Activated T-helper 2 cell treated with anti-CD3 and anti-CD28 coated beads, Interferon-gamma antibody, Interleukin-2, Interleukin-4, amounts not matched to agents 10 μg/mL and 5 μg/mL and 100 μg/mL, durations not matched to agents 14 hours and 24 hours and 36 hours (primary cell): Measurements from ENCODE around the gene SURF4. TPM values are rescaled to one million over a fixed set of nuclear protein-coding genes. Genes with fewer than 3 reads are reported as not detected.

ENCODE experiments used
- DNase-seq: peaks from one replicate; pipeline ENCODE4 v3.0.0; 2021; ENCODE audit warnings: low spot score
- H3K27ac Mint-ChIP-seq: one replicate; pipeline ENCODE4 v1.8.0; 2021; ENCODE audit warnings: mixed read lengths
- H3K27me3 Mint-ChIP-seq: one replicate; pipeline ENCODE4 v1.8.0; 2021; ENCODE audit warnings: low read depth, mixed read lengths
- H3K36me3 Mint-ChIP-seq: one replicate; pipeline ENCODE4 v1.8.0; 2021; ENCODE audit warnings: low read depth, mixed read lengths
- H3K4me1 Mint-ChIP-seq: one replicate; pipeline ENCODE4 v1.8.0; 2021; ENCODE audit warnings: low read depth, mixed read lengths
- H3K4me3 Mint-ChIP-seq: one replicate; pipeline ENCODE4 v1.8.0; 2021; ENCODE audit warnings: low read depth, mild to moderate bottlenecking, moderate library complexity, mixed read lengths
- H3K9me3 Mint-ChIP-seq: one replicate; pipeline ENCODE4 v1.8.0; 2021; ENCODE audit warnings: mixed read lengths
- intact Hi-C: fragments of 100-400 bp; cut with micrococcal nuclease; formaldehyde crosslinking; loops from one replicate; pipeline ENCODE4 v1.15.1; 2023
- total RNA-seq: library from RNA; stranded (reverse); gene quantifications from 2 replicates; pipeline ENCODE4 v1.2.3, GENCODE V29; 2022

SURF4 gene
- total RNA-seq, 1 donor from 2014 or later, result 393 TPM

DNA sequence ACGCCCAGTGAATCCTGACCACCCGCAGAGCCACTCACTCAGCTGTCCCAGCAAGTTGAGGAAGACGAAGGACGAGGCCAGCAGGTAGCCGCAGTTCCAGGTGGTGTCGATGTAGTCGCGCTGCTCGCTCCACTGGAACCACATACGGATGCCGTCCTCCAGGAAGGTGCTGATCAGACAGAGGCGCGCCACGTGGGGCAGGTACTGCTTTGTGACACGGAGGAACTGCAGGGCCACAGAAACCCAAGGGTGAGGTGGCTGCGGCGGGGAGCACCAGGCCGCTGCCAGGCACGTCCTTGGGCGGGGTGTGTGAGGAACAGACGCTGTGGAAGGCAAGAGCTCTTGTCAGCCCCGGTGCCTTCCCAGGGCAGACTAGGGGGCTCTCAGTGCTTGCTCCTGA, 8.6 kb downstream of the SURF4 start:
- Mint-ChIP-seq H3K27ac (no peak overlapping the region), H3K27me3 (no peaks in the 10 kb centered on the region), H3K4me1 (peaks cover 44% of the 10 kb centered on the region), H3K4me3 (no peak overlapping the region), H3K9me3 (no peaks in the 10 kb centered on the region), H3K36me3 (peaks cover 90% of the 10 kb centered on the region)
- intact Hi-C loops, result no loop called here
- DNase-seq, result no peak

DNA sequence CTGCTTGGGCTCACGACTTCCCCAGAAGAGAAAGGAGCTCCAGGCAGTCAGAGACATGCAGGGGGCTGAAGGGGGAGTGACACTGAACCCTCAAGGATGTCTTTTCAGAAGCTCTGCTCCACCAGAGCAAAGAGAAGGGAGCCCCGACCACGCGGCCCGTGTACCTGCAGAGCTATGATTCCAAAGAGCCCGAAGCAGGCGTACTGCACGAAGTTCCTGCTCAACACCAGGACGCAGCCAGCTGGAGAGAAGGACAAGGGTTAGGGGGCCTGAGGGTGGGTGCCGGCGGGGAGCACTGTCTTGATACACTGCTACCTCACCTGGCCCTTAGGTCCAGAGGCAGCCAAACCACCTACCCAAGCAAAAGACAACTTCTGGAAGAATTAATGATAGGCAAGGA, 9.4 kb downstream of the SURF4 start:
- H3K27me3 Mint-ChIP-seq, result no peaks in the 10 kb centered on the region
- H3K36me3 Mint-ChIP-seq, result peaks cover 91% of the 10 kb centered on the region
- no peak for DNase-seq
- peaks cover 42% of the 10 kb centered on the region for H3K4me1 Mint-ChIP-seq
- H3K9me3 Mint-ChIP-seq, result no peaks in the 10 kb centered on the region
- no peak overlapping the region for H3K27ac Mint-ChIP-seq
- no peak overlapping the region for H3K4me3 Mint-ChIP-seq
- intact Hi-C loops, result no loop called here

DNA sequence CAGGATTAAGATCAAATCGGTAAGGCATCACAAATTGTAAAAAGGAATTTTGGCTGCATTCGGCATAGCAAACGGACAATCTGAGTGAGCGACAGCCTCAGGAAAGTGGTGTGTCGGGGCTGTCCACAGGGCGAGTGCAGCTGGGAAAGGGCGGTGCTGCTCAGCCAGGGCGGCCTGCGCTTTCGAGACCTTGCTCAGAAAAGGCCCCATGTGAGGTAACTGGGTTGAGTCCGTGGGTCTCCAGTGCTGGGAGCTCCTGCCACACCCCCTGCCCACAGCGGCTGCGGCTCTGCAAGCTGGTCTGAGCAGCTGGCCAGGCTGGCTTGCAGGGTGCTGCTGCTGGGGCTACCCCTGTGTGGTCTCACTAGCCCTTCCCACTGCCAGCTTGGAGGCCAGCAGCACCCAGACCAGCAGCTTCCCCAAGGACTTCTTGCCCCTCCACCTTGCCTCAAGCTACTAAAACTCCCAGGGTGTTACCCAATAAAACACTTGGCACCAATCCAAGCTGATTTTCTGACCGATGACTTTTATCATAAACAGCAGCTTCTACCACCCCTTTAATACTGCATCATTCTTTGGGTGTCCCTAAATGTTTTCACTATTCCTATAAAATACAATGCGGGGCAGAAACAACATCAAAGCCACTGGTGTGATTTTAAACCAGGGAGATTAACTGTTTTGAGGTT, 13.4 kb downstream of the SURF4 start:
- Mint-ChIP-seq H3K4me1 (peaks cover 39% of the 10 kb centered on the region), H3K9me3 (no peaks in the 10 kb centered on the region), H3K4me3 (no peak overlapping the region), H3K27ac (no peak overlapping the region), H3K27me3 (no peaks in the 10 kb centered on the region), H3K36me3 (peaks cover 80% of the 10 kb centered on the region)
- DNase-seq, result no peak
- intact Hi-C loops, result no loop called here

DNA sequence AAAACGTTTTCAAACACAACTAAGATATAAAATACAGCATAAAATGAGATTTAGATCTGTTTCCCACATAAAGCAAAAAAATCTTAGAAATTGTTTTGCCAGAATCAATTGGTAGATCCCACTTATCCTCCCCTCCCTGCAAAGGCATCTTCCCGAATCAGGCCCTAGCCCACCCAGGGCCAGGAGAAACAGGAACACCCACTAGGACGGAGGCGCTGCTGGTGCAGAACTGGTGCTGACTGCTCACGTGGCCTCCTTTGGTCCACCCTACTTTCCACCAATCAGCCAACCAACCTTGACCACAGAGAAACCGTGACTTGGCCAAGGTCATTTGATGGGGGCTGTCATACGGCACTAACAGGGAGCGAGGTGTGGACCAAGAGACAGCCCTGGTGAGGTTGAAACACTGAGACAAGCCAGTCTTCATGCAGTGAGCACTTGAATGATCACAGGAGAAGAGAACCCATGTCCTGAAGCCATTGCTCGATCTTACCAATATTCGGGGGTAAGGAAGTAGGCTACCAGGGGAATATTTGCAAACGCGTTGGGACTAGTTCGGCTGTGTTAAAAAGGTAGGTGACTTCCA, 14.3 kb downstream of the SURF4 start:
- peaks cover 40% of the 10 kb centered on the region for H3K4me1 Mint-ChIP-seq
- DNase-seq, result no peak
- no peaks in the 10 kb centered on the region for H3K27me3 Mint-ChIP-seq
- H3K27ac Mint-ChIP-seq, result peak overlapping the region; percentile 78
- H3K9me3 Mint-ChIP-seq, result no peaks in the 10 kb centered on the region
- peaks cover 74% of the 10 kb centered on the region for H3K36me3 Mint-ChIP-seq
- no peak overlapping the region for H3K4me3 Mint-ChIP-seq
- intact Hi-C loops, result no loop called here

DNA sequence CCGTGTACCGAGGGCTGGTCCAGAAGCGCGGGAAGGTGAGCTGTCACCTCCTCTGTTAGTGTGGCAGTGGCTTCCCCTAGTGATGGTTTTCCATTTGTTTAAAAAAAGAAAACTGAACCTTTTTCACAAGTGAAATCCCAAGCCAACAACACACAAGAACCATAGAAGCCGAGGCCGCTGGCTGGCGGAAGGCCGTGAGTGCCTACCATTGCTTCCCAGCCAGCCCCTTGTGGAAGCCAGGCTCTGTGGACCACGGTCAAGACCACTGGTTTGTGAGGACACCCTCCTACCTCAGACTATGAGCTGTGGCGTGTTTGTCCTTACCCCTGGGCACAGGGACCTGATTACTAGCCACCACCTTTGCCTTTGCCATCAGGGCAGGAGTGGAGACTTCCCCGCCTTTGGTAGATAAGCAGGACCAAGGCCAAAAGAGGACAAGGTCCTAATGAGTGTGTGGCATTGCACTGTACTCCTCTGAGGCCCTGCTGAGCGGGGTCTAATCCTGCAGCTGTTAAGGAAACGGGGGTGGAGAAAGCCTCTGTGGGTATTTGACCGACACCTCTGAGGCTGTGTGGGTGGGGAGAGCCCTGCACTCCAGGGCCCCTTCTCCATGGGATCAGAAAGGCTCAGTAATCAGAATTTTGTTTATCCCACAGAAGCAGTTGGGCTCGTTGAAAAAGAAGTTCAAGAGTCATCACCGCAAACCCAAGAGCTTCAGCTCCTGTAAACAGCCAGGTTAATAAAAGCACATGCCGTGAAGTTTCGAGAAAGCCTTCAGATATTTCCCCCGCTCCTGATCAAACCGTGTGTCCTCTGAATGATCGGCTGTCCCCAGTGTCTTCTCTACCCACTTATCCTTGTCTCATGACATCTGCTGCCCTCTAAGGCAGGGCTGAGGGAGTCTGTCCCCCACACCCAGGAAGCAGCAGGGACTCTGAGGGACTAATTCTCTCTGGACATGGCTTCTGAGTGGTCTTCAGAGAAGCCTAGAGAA, 15.2 kb downstream of the SURF4 start:
- DNase-seq, result no peak
- H3K4me1 Mint-ChIP-seq, result peaks cover 37% of the 10 kb centered on the region
- H3K27ac Mint-ChIP-seq, result peak overlapping the region; percentile 78
- peaks cover 65% of the 10 kb centered on the region for H3K36me3 Mint-ChIP-seq
- H3K9me3 Mint-ChIP-seq, result no peaks in the 10 kb centered on the region
- intact Hi-C loops, result no loop called here
- H3K27me3 Mint-ChIP-seq, result no peaks in the 10 kb centered on the region
- H3K4me3 Mint-ChIP-seq, result no peak overlapping the region

DNA sequence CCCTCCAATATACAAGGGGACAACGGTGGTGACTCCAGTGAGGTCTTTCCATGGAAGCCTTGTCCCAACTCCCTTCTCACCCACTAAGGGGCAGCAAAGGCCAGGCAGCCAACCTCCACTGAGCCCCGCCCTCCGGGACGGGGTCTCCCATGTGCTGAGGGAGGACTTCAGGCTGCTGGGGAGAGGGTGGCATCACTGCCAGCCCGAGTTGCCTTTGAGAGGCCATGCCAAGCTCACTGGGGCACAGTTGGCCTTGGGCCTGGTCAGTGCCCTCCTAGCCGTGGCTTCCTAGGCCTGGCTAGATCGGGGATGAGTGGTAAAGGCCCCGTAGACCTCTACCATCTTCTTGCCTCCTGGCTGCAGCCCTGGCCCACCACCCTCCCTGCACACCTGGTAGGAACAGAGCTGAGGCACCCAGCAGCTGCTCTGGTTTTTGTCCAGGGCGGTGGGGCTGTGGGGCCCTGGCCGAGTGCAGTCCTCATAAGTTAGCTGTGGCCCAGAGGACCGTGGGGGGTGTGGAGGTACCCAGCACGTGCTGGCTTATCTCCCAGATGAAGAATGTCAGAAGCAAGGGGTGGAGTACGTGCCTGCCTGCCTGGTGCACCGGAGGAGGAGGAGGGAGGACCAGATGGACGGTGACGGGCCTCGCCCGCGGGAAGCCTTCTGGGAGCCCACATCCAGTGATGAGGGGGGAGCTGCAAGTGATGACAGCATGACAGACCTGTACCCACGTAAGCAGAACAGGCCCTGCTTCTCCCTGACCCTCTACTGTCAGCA, 16.3 kb downstream of the SURF4 start:
- Mint-ChIP-seq H3K4me1 (peaks cover 41% of the 10 kb centered on the region), H3K4me3 (no peak overlapping the region), H3K36me3 (peaks cover 56% of the 10 kb centered on the region), H3K27ac (peak overlapping the region; percentile 60), H3K9me3 (no peaks in the 10 kb centered on the region), H3K27me3 (no peaks in the 10 kb centered on the region)
- DNase-seq, result no peak
- intact Hi-C loops, result loop anchor here (5.0 kb wide), 1 partner anchor 128 kb away; no protein-coding TSS in a partner anchor

DNA sequence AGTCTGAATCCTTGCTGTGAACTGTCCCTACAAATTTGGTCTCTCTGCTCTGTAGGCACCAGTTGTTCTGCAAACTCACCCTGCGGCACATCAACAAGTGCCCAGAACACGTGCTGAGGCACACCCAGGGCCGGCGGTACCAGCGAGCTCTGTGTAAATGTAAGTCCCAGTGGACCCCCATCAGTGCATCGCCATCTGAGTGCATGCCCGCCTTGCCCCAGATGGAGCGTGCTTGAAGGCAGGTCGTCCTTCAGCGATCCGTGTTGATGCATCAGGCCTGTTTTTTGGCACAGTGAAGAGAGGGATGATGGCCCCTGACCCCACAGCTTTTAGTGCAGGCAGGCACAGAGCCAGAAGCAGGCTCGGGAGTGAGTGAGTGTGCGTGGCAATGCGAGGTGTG, 18.2 kb downstream of the SURF4 start:
- H3K27me3 Mint-ChIP-seq, result no peaks in the 10 kb centered on the region
- intact Hi-C loops, result loop anchor here (2.0 to 5.0 kb wide), 2 partner anchors 21 to 130 kb away; partner anchors contain the start of gene SURF6
- peaks cover 45% of the 10 kb centered on the region for H3K4me1 Mint-ChIP-seq
- peaks cover 47% of the 10 kb centered on the region for H3K36me3 Mint-ChIP-seq
- H3K4me3 Mint-ChIP-seq, result peak overlapping the region; percentile 83
- no peaks in the 10 kb centered on the region for H3K9me3 Mint-ChIP-seq
- no peak for DNase-seq
- H3K27ac Mint-ChIP-seq, result peak overlapping the region; percentile 22

DNA sequence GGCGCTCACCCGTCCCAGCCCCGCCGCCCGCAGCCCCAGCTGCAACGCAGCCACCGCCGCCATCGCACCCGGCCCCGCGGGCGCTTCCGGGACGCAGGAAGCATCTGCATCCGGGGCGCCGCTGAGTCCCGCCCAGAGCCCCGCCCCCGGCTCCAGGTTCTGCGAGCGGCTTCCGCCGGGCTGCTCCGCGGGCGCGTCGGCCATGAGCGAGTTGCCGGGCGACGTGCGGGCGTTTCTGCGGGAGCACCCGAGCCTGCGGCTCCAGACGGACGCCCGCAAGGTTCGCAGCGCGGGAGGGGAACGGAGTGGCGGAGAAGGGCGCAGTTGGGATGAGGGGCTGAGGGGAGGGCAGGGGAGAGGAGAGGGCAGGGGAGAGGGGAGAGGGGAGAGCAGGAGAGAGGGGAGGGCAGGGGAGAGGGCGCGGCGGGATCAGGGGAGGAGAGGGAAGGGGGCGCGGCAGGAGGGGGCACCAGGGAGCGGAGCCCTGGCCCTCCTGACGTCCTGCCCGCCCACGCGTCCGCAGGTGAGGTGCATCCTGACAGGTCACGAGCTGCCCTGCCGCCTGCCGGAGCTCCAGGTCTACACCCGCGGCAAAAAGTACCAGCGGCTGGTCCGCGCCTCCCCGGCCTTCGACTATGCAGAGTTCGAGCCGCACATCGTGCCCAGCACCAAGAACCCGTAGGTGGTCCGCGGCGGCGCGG, 19.3 kb downstream of the SURF4 start, which contains the start of the genes SURF1 and SURF2:
TSS of gene SURF1 (minus strand) at position 97 of the 701 bp plus-strand sequence. CDS start at position 63, 34 bp downstream.
TSS of gene SURF2 (plus strand) at position 160 of the 701 bp plus-strand sequence. CDS start at position 203, 43 bp downstream.
- H3K4me1 Mint-ChIP-seq, result peaks cover 41% of the 10 kb centered on the region
- no peaks in the 10 kb centered on the region for H3K9me3 Mint-ChIP-seq
- peak within 1 kb of the TSS; percentile 88 for H3K4me3 Mint-ChIP-seq
- H3K27ac Mint-ChIP-seq, result peak within 1 kb of the TSS; percentile 74
- intact Hi-C loops, result loop anchor here (1.0 to 5.0 kb wide), 4 partner anchors 8 to 131 kb away; partner anchors contain the start of genes MED22, RPL7A and SURF6
- no peaks in the 10 kb centered on the region for H3K27me3 Mint-ChIP-seq
- H3K36me3 Mint-ChIP-seq, result peaks cover 48% of the 10 kb centered on the region
- DNase-seq, result peak; percentile 88

DNA sequence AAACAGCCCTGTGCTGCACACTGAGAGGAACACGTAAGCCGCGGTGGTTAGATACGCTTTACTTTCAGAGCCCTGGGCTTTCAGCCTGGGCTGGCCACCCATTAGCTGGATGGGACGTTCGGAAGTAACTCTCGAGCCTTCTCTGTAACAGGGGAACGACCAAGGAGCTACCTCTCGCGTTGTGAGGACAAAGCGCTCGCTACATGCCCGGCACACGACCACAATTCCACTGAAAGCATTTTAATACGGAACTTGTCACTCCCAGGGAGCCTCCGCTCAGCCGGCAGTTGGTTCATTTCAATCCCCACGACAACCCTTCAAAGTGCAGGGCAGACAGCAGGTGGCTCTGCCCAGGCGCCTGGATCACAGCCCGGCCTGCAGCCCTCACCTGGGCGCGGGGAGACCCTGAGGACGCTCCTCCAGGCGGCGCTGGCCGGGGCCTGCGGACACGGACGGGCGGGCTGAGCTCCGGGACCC, 19.9 kb downstream of the SURF4 start:
- H3K27me3 Mint-ChIP-seq, result no peaks in the 10 kb centered on the region
- H3K4me3 Mint-ChIP-seq, result peak overlapping the region; percentile 88
- H3K36me3 Mint-ChIP-seq, result peaks cover 48% of the 10 kb centered on the region
- H3K4me1 Mint-ChIP-seq, result peaks cover 35% of the 10 kb centered on the region
- H3K27ac Mint-ChIP-seq, result peak overlapping the region; percentile 74
- DNase-seq, result no peak
- no peaks in the 10 kb centered on the region for H3K9me3 Mint-ChIP-seq
- intact Hi-C loops, result loop anchor here (1.0 to 5.0 kb wide), 4 partner anchors 8 to 131 kb away; partner anchors contain the start of genes MED22, RPL7A and SURF6

DNA sequence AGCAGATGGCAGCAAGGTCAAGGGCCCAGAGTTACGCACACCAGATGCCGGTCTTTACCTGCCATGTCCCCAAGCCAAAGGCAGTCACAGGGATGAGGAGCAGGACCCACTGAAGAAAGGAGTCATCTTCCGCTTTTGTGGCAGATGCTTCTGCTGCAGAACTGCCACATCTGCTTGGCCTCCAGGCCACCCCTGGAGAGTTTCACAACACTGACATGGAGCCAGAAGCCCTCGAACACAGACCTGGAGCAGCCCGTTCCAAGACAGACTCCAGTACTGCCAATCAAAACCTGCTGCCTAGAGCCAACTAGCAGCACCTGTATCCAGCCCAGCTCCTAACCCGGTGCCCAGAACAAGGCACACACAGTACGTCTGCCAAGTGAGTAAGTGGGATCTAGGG, 21.1 kb downstream of the SURF4 start:
- intact Hi-C loops, result loop anchor here (5.0 kb wide), 1 partner anchor 133 kb away; no protein-coding TSS in a partner anchor
- Mint-ChIP-seq H3K36me3 (peaks cover 50% of the 10 kb centered on the region), H3K27ac (no peak overlapping the region), H3K27me3 (no peaks in the 10 kb centered on the region), H3K4me1 (peaks cover 33% of the 10 kb centered on the region), H3K4me3 (peak overlapping the region; percentile 88), H3K9me3 (no peaks in the 10 kb centered on the region)
- DNase-seq, result no peak

DNA sequence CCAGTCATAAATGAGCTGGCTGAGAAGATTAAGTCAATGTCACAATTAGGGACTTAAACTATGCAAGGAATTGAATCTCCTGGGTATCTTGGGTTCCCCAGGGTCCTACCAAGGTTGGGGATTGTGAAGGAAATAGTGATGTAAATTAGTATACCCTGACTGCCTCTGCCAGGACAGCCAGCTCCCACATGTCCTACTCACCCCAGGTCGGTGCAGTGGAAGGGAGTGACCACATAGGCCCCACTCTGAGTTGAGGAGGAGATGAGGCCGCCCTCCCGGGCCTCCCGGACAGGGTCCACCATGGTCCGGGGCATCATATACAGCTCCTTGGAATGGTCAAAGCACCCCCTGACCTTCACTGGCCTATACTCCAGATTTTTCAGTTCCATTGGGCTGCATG, 22.3 kb downstream of the SURF4 start:
- no peak for DNase-seq
- intact Hi-C loops, result no loop called here
- H3K27ac Mint-ChIP-seq, result peak overlapping the region; percentile 24
- peaks cover 38% of the 10 kb centered on the region for H3K4me1 Mint-ChIP-seq
- no peaks in the 10 kb centered on the region for H3K27me3 Mint-ChIP-seq
- no peaks in the 10 kb centered on the region for H3K9me3 Mint-ChIP-seq
- H3K4me3 Mint-ChIP-seq, result no peak overlapping the region
- H3K36me3 Mint-ChIP-seq, result peaks cover 60% of the 10 kb centered on the region
